HUDEP-2 (cell line): Measurements from ENCODE around the gene MEIS2.

Source experiments
- DNase-seq, 76 experiments: peaks; one replicate each; lab custom pipeline; 2025; ENCODE audit not compliant: unreplicated experiment in 76 of 76; lab: John Stamatoyannopoulos, UW

MEIS2 gene

DNA sequence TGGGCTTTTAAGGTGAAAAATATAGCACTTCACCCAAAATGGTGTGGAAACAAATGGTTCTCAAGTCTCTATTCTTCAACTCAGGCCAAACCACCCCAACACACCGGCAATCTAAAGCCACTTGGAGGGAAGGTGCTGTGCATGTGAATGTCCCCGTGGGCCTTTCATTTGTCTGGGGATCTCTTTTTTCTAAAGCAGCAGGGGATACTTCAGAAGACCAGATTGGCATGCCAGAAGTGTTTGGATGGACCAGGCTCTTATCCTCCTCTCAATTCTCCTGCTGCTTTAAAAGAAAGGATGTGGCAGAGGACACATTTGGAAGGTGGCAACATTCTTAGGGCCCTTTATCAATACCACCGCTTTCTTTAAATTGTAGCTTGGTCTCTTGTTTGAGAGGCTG, 193.1 kb downstream of the MEIS2 start:
- DNase-seq = no peak

DNA sequence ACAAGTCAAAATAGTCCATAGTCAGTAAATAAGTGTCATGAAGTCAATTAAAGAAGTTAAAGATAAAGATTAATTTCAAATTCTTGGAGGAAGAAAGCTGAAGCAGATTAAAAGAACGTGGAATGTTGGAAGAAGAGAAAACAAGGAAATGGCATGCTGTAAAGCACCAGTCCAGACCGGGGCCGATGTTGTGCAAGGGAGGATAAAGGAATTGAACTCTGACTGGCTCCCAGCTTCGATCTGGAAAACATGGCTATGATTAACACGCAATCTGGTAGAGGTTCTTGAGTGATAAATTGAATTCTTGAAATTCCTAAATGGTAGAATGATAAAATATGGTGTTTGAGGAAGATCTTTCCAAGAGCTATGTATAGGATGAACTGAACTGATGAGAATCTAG, 194.4 kb downstream of the MEIS2 start:
- DNase-seq = no peak

- no peak for DNase-seq
Measured at GRCh38 chr15:36904715-36905114, 195.6 kb downstream of the MEIS2 start.

GRCh38 chr15:36903922-36904556, 196.3 kb downstream of the MEIS2 start:
- no peak for DNase-seq

GRCh38 chr15:36903195-36903594, 197.2 kb downstream of the MEIS2 start:
- no peak for DNase-seq

- DNase-seq = no peak
Measured at GRCh38 chr15:36901012-36901411, 199.3 kb downstream of the MEIS2 start.

GRCh38 chr15:36899696-36900095, 200.7 kb downstream of the MEIS2 start:
- DNase-seq = no peak

DNA sequence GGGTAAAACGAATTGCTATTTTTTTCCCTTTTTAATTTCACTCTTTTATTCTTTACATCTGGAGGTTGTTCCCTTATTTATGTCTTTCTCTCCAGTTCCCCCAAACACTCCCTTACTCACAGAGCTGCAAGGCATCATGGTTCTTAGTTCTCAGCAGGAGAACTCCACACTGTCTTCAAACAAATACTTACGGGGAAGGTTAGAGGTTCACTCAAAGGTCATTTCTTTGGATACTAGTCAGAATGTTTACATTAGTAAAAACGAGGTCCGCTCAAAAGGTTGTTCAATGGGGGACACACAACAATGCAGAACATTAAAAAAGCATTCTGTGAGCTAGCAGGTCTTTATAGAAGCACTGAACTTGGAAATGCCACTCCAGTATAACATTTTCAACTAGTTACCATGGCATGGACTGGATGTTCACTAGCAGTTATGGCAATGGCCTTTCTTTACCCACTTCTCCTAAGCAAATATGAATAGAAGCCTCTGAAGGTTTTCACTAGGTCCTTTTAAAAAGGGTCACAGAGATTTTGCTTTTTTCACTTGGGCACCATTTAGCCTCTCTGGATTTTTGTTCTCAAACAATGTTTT, 201.7 kb downstream of the MEIS2 start:
- DNase-seq = no peak

GRCh38 chr15:36897834-36898233, 202.5 kb downstream of the MEIS2 start:
- no peak for DNase-seq

DNA sequence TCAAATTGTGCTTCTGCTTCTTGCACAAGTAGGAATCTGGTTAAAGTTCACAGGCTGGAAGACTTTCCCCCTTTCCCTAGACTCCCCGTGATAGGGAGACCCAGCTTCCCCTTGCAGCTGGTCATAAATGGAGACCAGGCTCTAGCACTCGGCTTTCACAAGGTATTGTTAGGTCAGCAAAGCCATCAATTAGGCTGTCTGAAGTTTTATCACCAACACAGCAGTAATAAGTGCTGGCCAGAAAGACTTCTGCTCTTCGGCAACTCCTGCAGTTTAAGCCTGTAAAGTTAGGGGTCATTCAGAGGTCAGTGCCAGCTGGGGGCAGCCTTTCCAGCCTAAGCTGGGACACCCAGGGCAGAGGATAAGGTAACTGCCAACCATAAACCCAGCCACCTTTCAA, 203.4 kb downstream of the MEIS2 start:
- DNase-seq = no peak

DNA sequence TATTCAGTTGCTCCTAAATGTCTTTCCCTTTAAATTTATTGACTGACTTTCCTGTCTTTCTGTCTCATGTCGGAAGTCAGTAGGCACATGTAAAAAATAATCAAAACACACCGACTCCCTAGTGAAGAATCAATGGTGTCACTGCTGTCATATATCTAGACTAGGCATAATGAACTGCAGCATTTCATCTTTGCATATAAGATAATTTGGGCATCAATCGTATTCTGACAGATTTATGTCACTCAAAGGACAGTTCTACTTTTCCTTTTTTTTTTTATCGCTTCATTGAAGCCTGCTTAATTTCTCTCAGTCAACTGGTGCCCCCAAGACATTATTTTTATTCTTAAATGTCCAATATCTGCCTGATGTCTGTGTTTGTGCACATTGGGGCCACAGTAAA, 206.3 kb downstream of the MEIS2 start:
- no peak for DNase-seq

DNA sequence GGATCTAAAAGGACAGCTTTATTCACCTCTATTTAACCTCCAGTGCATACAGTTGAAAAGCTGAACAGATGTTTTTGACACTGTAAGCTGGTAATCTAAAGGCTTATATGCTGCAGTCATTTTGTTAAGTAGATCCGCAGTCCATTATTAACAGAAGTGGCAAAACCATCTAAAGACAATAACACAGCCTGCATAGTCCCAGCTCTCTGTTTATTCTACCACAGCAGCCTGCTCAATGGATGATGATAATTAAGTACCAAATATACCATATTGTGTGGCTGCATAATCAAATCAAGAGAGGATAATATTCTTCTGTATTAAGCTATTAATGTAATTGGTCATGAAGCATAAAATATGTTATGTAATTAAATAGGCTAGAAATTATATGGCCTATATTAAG, 207.1 kb downstream of the MEIS2 start:
- no peak for DNase-seq

- no peak for DNase-seq
Measured at GRCh38 chr15:36888011-36888992, 212.0 kb downstream of the MEIS2 start.

- peak in 2 of 76 experiments; percentile 6 to 40 for DNase-seq
Measured at GRCh38 chr15:36887214-36887961, 213.0 kb downstream of the MEIS2 start.

GRCh38 chr15:36886701-36887100, 213.6 kb downstream of the MEIS2 start:
- DNase-seq = no peak

GRCh38 chr15:36886191-36886590, 214.2 kb downstream of the MEIS2 start:
- no peak for DNase-seq

- DNase-seq = no peak
Measured at GRCh38 chr15:36885771-36886170, 214.6 kb downstream of the MEIS2 start.

DNA sequence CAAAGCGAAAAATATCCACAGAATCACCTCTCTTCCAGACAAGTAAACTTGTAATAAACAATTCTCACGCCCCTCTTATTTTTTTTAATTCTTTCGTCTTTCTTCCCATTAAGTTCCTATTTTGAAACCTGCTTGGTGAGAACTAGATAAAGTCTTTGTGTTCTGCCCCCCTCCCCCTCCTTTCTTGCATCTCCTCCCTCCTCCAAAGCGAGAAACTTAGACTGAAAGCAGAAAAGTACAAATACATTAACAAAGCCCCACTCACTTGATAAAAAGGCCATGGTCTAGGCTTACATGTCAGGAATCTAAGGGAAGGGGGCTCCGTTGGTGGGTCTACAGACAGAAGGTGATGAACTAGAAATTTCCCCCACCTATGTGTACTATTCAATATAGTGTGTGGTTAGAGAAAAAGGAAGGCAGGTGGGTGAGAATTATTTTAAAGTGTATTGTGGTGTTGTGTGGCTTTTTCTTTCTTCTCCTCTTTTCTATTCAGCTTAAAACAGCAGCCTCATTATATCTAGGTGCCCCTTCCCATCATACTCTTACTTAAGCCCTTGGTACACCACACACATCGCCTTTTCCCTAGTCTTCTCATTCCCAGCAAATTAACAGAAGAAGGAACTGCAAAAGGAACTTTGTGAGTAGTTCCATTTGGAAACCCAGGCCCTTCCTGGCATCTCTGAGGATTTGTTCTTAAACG, 215.3 kb downstream of the MEIS2 start:
- no peak for DNase-seq

DNA sequence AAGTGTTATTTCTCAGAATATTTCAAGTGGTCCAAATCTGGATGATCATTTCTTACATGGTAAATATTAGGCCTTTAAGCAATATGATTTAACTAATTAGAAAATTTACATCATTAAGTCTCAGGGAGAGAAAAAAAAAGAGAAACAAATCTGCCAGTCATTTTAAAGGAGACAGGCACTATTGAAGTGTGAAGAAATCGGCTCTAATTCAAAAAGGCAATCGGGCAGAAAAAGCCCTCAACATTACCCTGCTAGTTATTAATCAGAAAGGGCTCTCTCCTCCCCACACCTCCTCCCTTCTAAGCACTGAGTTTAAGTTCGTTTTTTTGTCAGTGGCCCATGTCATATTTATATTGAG, 215.9 kb downstream of the MEIS2 start:
- DNase-seq = no peak
